B cell (primary cell): ENCODE data around the gene GABRG3. TPM values are rescaled to one million over a fixed set of nuclear protein-coding genes. Genes with fewer than 3 reads are reported as not detected.

Experiments
- ATAC-seq: fragments of 200-7000 bp; cut with Tn5 transposase; one replicate; pipeline ENCODE4 v1.10.0; 2021; ENCODE audit warnings: low read depth, mild to moderate bottlenecking, moderate number of reproducible peaks, moderate library complexity
- CTCF ChIA-PET: fragments of 350-600 bp; sonication (Branson Sonifier 250); formaldehyde crosslinking; loops from one replicate; lab custom pipeline; 2021; ENCODE audit warnings: antibody characterized with exemption, inconsistent platforms; lab: Charles Lee
- POLR2A ChIA-PET: fragments of 350-600 bp; sonication (Branson Sonifier 250); formaldehyde crosslinking; loops from one replicate; lab custom pipeline; 2021; ENCODE audit warnings: antibody characterized with exemption; lab: Charles Lee
- DNase-seq: peaks from one replicate; pipeline ENCODE4 v3.0.0; 2013
- H2AFZ ChIP-seq: 2 replicates; pipeline ENCODE4 v1.6.1; 2012; ENCODE audit warnings: mild to moderate bottlenecking, low read depth, low read length; ENCODE audit not compliant: insufficient read depth, poor library complexity, severe bottlenecking
- H3K27ac ChIP-seq, 2 donors: 1 replicate in 1 of 2; 2 replicates in 1 of 2; pipeline ENCODE4 v1.5.1; 2012 to 2013; ENCODE audit warnings: low read length in 2 of 2, mild to moderate bottlenecking in 2 of 2, moderate library complexity in 1 of 2
- H3K27me3 ChIP-seq, 4 experiments: fragments of 200-600 bp in 1 of 4; sonication (generic) in 1 of 4; replicated peaks in 1 of 4; 1 replicate in 2 of 4; 2 replicates in 2 of 4; pipeline versions ENCODE4 v1.6.1 to v1.7.0; 2013 to 2016; ENCODE audit warnings: low read length in 3 of 4, mild to moderate bottlenecking in 2 of 4, mixed read lengths in 1 of 4, moderate library complexity in 1 of 4; ENCODE audit not compliant: insufficient read depth in 4 of 4, control insufficient read depth in 3 of 4; ENCODE audit errors: control extremely low read depth in 1 of 4
- H3K36me3 ChIP-seq, 2 experiments: replicated peaks in 1 of 2; 1 replicate in 1 of 2; 2 replicates in 1 of 2; pipeline versions ENCODE4 v1.6.1 to v1.7.1; 2013; ENCODE audit warnings: low read length in 1 of 2; ENCODE audit not compliant: insufficient read depth in 2 of 2, control insufficient read depth in 1 of 2; ENCODE audit errors: control extremely low read depth in 1 of 2, extremely low read depth in 1 of 2
- H3K4me1 ChIP-seq, 2 donors: fragments of 200-600 bp in 1 of 2; sonication (generic) in 1 of 2; 1 replicate in 1 of 2; 2 replicates in 1 of 2; pipeline versions ENCODE4 v1.5.1 to v1.6.1; 2013 to 2017; ENCODE audit warnings: low read length in 2 of 2; ENCODE audit not compliant: control insufficient read depth in 2 of 2, insufficient read depth in 2 of 2
- H3K4me2 ChIP-seq: replicated peaks from 2 replicates; pipeline ENCODE3; 2012; ENCODE audit warnings: mild to moderate bottlenecking, low read depth, low read length; ENCODE audit not compliant: poor library complexity, severe bottlenecking
- H3K4me3 ChIP-seq, 5 experiments: fragments of 200-600 bp in 1 of 5; sonication (generic) in 1 of 5; 1 replicate in 3 of 5; 2 replicates in 2 of 5; pipeline versions ENCODE4 v1.5.1 to v1.7.0; 2011 to 2016; ENCODE audit warnings: low read length in 4 of 5, mild to moderate bottlenecking in 4 of 5, low read depth in 2 of 5, control low read depth in 1 of 5, moderate library complexity in 1 of 5; ENCODE audit not compliant: insufficient read depth in 1 of 5; ENCODE audit errors: control extremely low read depth in 1 of 5, extremely low read depth in 1 of 5
- H3K79me2 ChIP-seq: fragments of 200-600 bp; sonication (generic); one replicate; pipeline ENCODE4 v1.6.0; 2016; ENCODE audit warnings: low read length; ENCODE audit not compliant: control insufficient read depth, insufficient read depth
- H3K9ac ChIP-seq: fragments of 200-600 bp; sonication (generic); 2 replicates; pipeline ENCODE4 v1.6.1; 2017; ENCODE audit warnings: mild to moderate bottlenecking, low read length, moderate library complexity
- H3K9me3 ChIP-seq, 3 donors: one replicate each; pipeline versions ENCODE4 v1.6.1 to v1.7.1; 2013; ENCODE audit warnings: low read length in 2 of 3; ENCODE audit not compliant: control insufficient read depth in 2 of 3, insufficient read depth in 1 of 3; ENCODE audit errors: control extremely low read depth in 1 of 3
- H4K20me1 ChIP-seq: 2 replicates; pipeline ENCODE4 v1.6.0; 2012; ENCODE audit warnings: mild to moderate bottlenecking, low read length; ENCODE audit not compliant: insufficient read depth, control insufficient read depth, poor library complexity, severe bottlenecking
- H3K27ac Mint-ChIP-seq: one replicate; pipeline ENCODE4 v1.8.0; 2021; ENCODE audit warnings: mixed read lengths
- H3K27me3 Mint-ChIP-seq: one replicate; pipeline ENCODE4 v1.8.0; 2021; ENCODE audit warnings: mixed read lengths
- H3K4me1 Mint-ChIP-seq: one replicate; pipeline ENCODE4 v1.8.0; 2021; ENCODE audit warnings: mixed read lengths
- H3K4me3 Mint-ChIP-seq: one replicate; pipeline ENCODE4 v1.8.0; 2021; ENCODE audit warnings: mixed read lengths
- H3K9me3 Mint-ChIP-seq: one replicate; pipeline ENCODE4 v1.8.0; 2022; ENCODE audit warnings: mixed read lengths; ENCODE audit not compliant: insufficient read depth
- EZH2 ChIP-seq: IDR thresholded peaks from 2 replicates; pipeline ENCODE4 v1.6.1; 2012; ENCODE audit warnings: borderline replicate concordance, low read depth, mild to moderate bottlenecking, moderate library complexity, low read length; ENCODE audit not compliant: insufficient read depth, poor library complexity, severe bottlenecking
- WGBS: methylation state at CpG from one replicate; pipeline ENCODE4 v1.1.5; 2013; ENCODE audit warnings: missing lambda C conversion rate; ENCODE audit not compliant: insufficient coverage; 5-methylcytosine and 5-hydroxymethylcytosine counted together
- intact Hi-C: fragments of 100-400 bp; cut with micrococcal nuclease; formaldehyde crosslinking; loops from one replicate; pipeline ENCODE4 v1.10.0; 2022
- polyA plus RNA-seq: library from polyadenylated mRNA; depleted of rRNA; stranded (reverse); fragments of >200 nt; gene quantifications from 2 replicates; pipeline ENCODE4 v1.2.3, GENCODE V29; 2012
- total RNA-seq, 2 donors: library from RNA; stranded (reverse); fragments of 120-200 nt in 1 of 2; gene quantifications; 1 replicate in 1 of 2; 2 replicates in 1 of 2; pipeline versions ENCODE4 v1.2.3 to v1.2.4, GENCODE V29; 2013 to 2022
- TF ChIP-seq, protein P1 (sequence below): fragments of 200-600 bp; IDR thresholded peaks from one replicate; pipeline ENCODE4 v1.8.0; 2022; ENCODE audit warnings: antibody characterized with exemption, mild to moderate bottlenecking

The GABRG3 gene
- total and polyA plus RNA-seq, 2 donors (not counting 1 experiment from before 2014, with no cell fraction given) = not detected

- no peak overlapping the region for H3K27ac Mint-ChIP-seq
- CTCF ChIA-PET = no interaction called here
- intact Hi-C loops = no loop called here
These were observed 508.5 kb downstream of the GABRG3 start for GRCh38 chr15:27479296-27480140.

GRCh38 chr15:27480141-27480530 lies 509.2 kb downstream of the GABRG3 start:
- Mint-ChIP-seq H3K4me1 (no peaks in the 10 kb centered on the region), H3K27me3 (no peaks in the 10 kb centered on the region), H3K9me3 (no peaks in the 10 kb centered on the region), H3K27ac (no peak overlapping the region), H3K4me3 (no peak overlapping the region)
- no peak overlapping the region for H3K9ac ChIP-seq
- CTCF ChIA-PET = no interaction called here
- no peaks in the 10 kb centered on the region for H4K20me1 ChIP-seq
- H3K27me3 ChIP-seq = no peaks in the 10 kb centered on the region
- no peaks in the 10 kb centered on the region for H3K4me1 ChIP-seq
- H3K36me3 ChIP-seq = no peaks in the 10 kb centered on the region
- no peak overlapping the region for H3K4me3 ChIP-seq
- POLR2A ChIA-PET = no interaction called here
- 74% methylated on average over 4 of the region's 5 CpGs for WGBS
- no peak for TF ChIP-seq EZH2
- TF ChIP-seq, protein P1, sequence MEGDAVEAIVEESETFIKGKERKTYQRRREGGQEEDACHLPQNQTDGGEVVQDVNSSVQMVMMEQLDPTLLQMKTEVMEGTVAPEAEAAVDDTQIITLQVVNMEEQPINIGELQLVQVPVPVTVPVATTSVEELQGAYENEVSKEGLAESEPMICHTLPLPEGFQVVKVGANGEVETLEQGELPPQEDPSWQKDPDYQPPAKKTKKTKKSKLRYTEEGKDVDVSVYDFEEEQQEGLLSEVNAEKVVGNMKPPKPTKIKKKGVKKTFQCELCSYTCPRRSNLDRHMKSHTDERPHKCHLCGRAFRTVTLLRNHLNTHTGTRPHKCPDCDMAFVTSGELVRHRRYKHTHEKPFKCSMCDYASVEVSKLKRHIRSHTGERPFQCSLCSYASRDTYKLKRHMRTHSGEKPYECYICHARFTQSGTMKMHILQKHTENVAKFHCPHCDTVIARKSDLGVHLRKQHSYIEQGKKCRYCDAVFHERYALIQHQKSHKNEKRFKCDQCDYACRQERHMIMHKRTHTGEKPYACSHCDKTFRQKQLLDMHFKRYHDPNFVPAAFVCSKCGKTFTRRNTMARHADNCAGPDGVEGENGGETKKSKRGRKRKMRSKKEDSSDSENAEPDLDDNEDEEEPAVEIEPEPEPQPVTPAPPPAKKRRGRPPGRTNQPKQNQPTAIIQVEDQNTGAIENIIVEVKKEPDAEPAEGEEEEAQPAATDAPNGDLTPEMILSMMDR = no peak
- H2AFZ ChIP-seq = no peak overlapping the region
- no peaks in the 10 kb centered on the region for H3K9me3 ChIP-seq
- no peaks in the 10 kb centered on the region for H3K79me2 ChIP-seq
- H3K4me2 ChIP-seq = no peak overlapping the region
- DNase-seq (no peak), ATAC-seq (no peak)
- no peak overlapping the region for H3K27ac ChIP-seq
- intact Hi-C loops = no loop called here

More at GRCh38 chr15:27479296-27480140, 508.5 kb downstream of the GABRG3 start:
- no peaks in the 10 kb centered on the region for H4K20me1 ChIP-seq
- no peak overlapping the region for H3K27ac ChIP-seq
- Mint-ChIP-seq H3K9me3 (no peaks in the 10 kb centered on the region), H3K4me3 (no peak overlapping the region), H3K27me3 (no peaks in the 10 kb centered on the region), H3K4me1 (no peaks in the 10 kb centered on the region)
- TF ChIP-seq EZH2 = no peak
- TF ChIP-seq, protein P1 = no peak
- POLR2A ChIA-PET = no interaction called here
- H3K36me3 ChIP-seq = no peaks in the 10 kb centered on the region
- H3K4me3 ChIP-seq = no peak overlapping the region
- H3K9me3 ChIP-seq = no peaks in the 10 kb centered on the region
- no peak overlapping the region for H2AFZ ChIP-seq
- H3K27me3 ChIP-seq = no peaks in the 10 kb centered on the region
- no peaks in the 10 kb centered on the region for H3K4me1 ChIP-seq
- ATAC-seq = no peak
- no peak overlapping the region for H3K9ac ChIP-seq
- no peaks in the 10 kb centered on the region for H3K79me2 ChIP-seq
- WGBS = 82% methylated on average over 4 of the region's 4 CpGs
- DNase-seq = no peak
- no peak overlapping the region for H3K4me2 ChIP-seq
